SIG-M5 treated with dmso at 0.1 percent for 504 hours (cell line): ENCODE results near the gene MAPK8IP1.

ENCODE experiments used
- DNase-seq: peaks from one replicate; lab custom pipeline; 2025; ENCODE audit not compliant: unreplicated experiment; lab: John Stamatoyannopoulos, UW

Gene MAPK8IP1

GRCh38 chr11:45924036-45924915, 38.8 kb downstream of the MAPK8IP1 start:
- no peak for DNase-seq

- DNase-seq, result no peak
Measured at GRCh38 chr11:45924927-45925326, 39.5 kb downstream of the MAPK8IP1 start.

- DNase-seq, result no peak
Measured at GRCh38 chr11:45925550-45925949, 40.1 kb downstream of the MAPK8IP1 start.

GRCh38 chr11:45926001-45926401, 40.5 kb downstream of the MAPK8IP1 start:
- DNase-seq, result no peak

- no peak for DNase-seq
Measured at GRCh38 chr11:45926536-45927331, 41.3 kb downstream of the MAPK8IP1 start.

- DNase-seq, result no peak
Measured at GRCh38 chr11:45927332-45927683, 41.9 kb downstream of the MAPK8IP1 start.

GRCh38 chr11:45927684-45928413, 42.4 kb downstream of the MAPK8IP1 start:
- DNase-seq, result no peak

GRCh38 chr11:45928535-45929215, 43.2 kb downstream of the MAPK8IP1 start:
- no peak for DNase-seq

- no peak for DNase-seq
Measured at GRCh38 chr11:45929486-45930030, 44.1 kb downstream of the MAPK8IP1 start.

- no peak for DNase-seq
Measured at GRCh38 chr11:45930031-45930794, 44.8 kb downstream of the MAPK8IP1 start.

GRCh38 chr11:45930951-45931570, 45.6 kb downstream of the MAPK8IP1 start:
- DNase-seq, result no peak

GRCh38 chr11:45931739-45932138, 46.3 kb downstream of the MAPK8IP1 start:
- DNase-seq, result no peak

GRCh38 chr11:45932217-45932616, 46.8 kb downstream of the MAPK8IP1 start:
- no peak for DNase-seq

GRCh38 chr11:45933131-45933831, 47.8 kb downstream of the MAPK8IP1 start:
- peak; percentile 78 for DNase-seq

GRCh38 chr11:45933846-45934579, 48.6 kb downstream of the MAPK8IP1 start:
- no peak for DNase-seq

GRCh38 chr11:45934580-45935318, 49.3 kb downstream of the MAPK8IP1 start:
- DNase-seq, result no peak

- no peak for DNase-seq
Measured at GRCh38 chr11:45935349-45936064, 50.1 kb downstream of the MAPK8IP1 start.
